ENCODE measurements around the gene LRAT. TPM values are rescaled to one million over a fixed set of nuclear protein-coding genes. Genes with fewer than 3 reads are reported as not detected.

The LRAT gene
- total RNA-seq (not detected), polyA plus RNA-seq (not detected)

DNA sequence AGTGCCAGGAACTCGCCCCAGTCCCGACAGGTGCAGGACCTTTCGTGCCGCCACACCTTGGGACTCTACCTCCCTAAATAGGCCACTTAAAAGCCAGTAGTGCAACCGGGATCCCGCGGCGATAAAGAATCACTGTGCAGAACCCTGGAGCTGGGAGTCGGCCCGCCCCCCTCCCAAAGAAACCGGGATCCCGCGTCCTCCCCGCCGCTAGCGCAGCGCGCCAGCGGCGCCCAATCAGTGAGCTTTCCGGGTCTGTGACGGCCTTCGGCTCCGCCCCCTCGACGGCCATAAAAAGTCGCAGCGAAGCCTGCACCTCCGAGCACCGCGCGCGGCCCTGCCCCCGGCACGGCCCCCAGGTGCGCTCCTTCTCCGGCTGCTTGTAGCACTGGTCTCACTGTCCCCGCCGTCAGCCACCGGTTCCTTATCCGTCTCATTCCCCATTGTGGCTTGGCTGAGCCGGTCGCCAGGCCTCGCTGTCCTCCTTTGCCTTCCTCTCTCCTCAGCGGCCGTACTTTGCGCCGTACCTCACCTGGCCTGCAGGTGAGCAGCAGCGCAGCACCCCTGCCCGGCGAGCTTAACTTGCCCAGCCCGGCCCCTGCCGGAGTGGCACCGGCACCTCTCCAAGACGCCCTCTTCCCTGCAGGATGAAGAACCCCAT is at the start of gene LRAT:
Gene LRAT (plus strand): TSS at position 318 of the 658 bp plus-strand sequence. CDS start 327 bp downstream, at position 645.
- Mint-ChIP-seq H3K4me1 (peaks cover 6 to 34% (median 12%) of the 10 kb centered on the region in 4 donors), H3K4me3 (peak within 1 kb of the TSS; percentile 79 to 91 (median 86)), H3K27me3 (peaks cover 37 to 46% of the 10 kb centered on the region in 2 donors), H3K36me3 (no peaks in the 10 kb centered on the region), H3K9me3 (peaks cover 0 to 3% (median 0%) of the 10 kb centered on the region in 8 donors), H3K27ac (peak within 1 kb of the TSS in 2 of 7 donors; percentile 12 to 63)
- ChIA-PET CTCF (ENCODE audit: partially characterized antibody) (interaction anchor here (0.7 kb wide), 1 partner anchor 9 kb away, joined by 3 read pairs; no protein-coding TSS in a partner anchor), POLR2A (ENCODE audit: partially characterized antibody) (no interaction called here)
- Histone ChIP-seq H3K9me3 (ENCODE audit: control insufficient read depth in 1 of 2, low read length in 2 of 2) (no peaks in the 10 kb centered on the region), H3K4me1 (ENCODE audit: insufficient read depth, low read length) (peaks cover 18% of the 10 kb centered on the region), H3K36me3 (ENCODE audit: insufficient read depth, low read length) (no peaks in the 10 kb centered on the region), H3K4me3 (ENCODE audit: low read length in 2 of 2) (peak within 1 kb of the TSS; percentile 26 to 54), H3K27ac (ENCODE audit: low read depth, low read length) (no peak within 1 kb of the TSS), H3K27me3 (ENCODE audit: insufficient read depth, low read length) (peaks cover 13% of the 10 kb centered on the region)
- intact Hi-C loops (cut with micrococcal nuclease): no loop called here
- peak in 4 of 5 donors; percentile 9 to 18 (median 14) for DNase-seq

DNA sequence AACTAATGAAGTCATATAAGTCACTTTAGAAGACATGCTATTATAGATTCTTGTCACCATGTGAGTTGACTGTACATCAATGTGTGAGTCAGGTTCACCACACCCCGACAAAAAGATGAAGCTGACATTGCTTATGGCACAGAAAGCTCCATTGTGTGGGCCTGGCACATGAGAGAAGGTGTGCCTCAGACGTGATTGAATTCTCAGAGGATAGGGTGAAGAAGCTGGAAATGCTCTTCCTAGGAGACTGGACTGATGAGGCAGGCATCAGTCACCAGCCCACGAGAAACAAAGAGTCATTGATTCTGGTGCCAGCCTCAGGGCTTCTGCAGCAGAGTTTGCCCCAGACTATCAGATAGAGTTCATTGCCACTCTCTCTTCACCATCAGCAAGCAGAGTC is 35.9 kb upstream of the LRAT start:
- Mint-ChIP-seq H3K9me3 (peaks cover 0 to 7% (median 0%) of the 10 kb centered on the region in 8 donors), H3K4me1 (no peaks in the 10 kb centered on the region), H3K4me3 (no peak overlapping the region), H3K27ac (no peak overlapping the region), H3K27me3 (peaks cover 2 to 4% of the 10 kb centered on the region in 2 donors), H3K36me3 (no peaks in the 10 kb centered on the region)
- H3K4me1 ChIP-seq (ENCODE audit: insufficient read depth, low read length): no peaks in the 10 kb centered on the region
- POLR2A ChIA-PET (ENCODE audit: partially characterized antibody): no interaction called here
- intact Hi-C loops (cut with micrococcal nuclease): no loop called here
- H3K36me3 ChIP-seq (ENCODE audit: insufficient read depth, low read length): no peaks in the 10 kb centered on the region
- no peak for DNase-seq
- CTCF ChIA-PET (ENCODE audit: partially characterized antibody): no interaction called here
- H3K9me3 ChIP-seq (ENCODE audit: control insufficient read depth in 1 of 2, low read length in 2 of 2): no peaks in the 10 kb centered on the region
- no peaks in the 10 kb centered on the region for H3K27me3 ChIP-seq (ENCODE audit: insufficient read depth, low read length)
- no peak overlapping the region for H3K4me3 ChIP-seq (ENCODE audit: low read length in 2 of 2)
- no peak overlapping the region for H3K27ac ChIP-seq (ENCODE audit: low read depth, low read length)

DNA sequence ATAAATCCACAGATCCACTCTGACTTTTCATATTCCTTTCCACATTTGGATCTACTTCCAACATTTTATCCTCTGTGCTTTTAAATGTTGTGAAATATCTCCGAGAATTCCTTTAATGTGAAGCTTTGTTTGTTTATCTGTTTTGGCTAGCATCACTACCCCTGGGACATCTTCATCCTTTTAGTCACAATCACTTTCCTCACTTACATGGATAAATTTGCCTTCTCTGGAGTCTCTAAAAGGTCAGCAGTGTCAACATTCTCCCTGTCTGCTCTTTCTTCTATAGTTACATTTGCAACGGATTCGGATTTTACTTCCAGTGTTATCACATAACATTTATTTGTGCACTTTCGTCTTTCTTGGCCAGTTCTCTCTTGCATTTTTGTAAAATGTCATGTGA is 34.2 kb upstream of the LRAT start:
- CTCF ChIA-PET (ENCODE audit: partially characterized antibody): no interaction called here
- no peak for DNase-seq
- peaks cover 0 to 3% (median 0%) of the 10 kb centered on the region in 8 donors for H3K9me3 Mint-ChIP-seq
- no peaks in the 10 kb centered on the region for H3K4me1 Mint-ChIP-seq
- Histone ChIP-seq H3K36me3 (ENCODE audit: insufficient read depth, low read length) (no peaks in the 10 kb centered on the region), H3K9me3 (ENCODE audit: control insufficient read depth in 1 of 2, low read length in 2 of 2) (no peaks in the 10 kb centered on the region), H3K27ac (ENCODE audit: low read depth, low read length) (no peak overlapping the region), H3K27me3 (ENCODE audit: insufficient read depth, low read length) (no peaks in the 10 kb centered on the region), H3K4me1 (ENCODE audit: insufficient read depth, low read length) (no peaks in the 10 kb centered on the region), H3K4me3 (ENCODE audit: low read length in 2 of 2) (no peak overlapping the region)
- no peak overlapping the region for H3K27ac Mint-ChIP-seq
- intact Hi-C loops (cut with micrococcal nuclease): no loop called here
- H3K36me3 Mint-ChIP-seq: no peaks in the 10 kb centered on the region
- peaks cover 0 to 4% of the 10 kb centered on the region in 2 donors for H3K27me3 Mint-ChIP-seq
- no peak overlapping the region for H3K4me3 Mint-ChIP-seq
- POLR2A ChIA-PET (ENCODE audit: partially characterized antibody): no interaction called here

DNA sequence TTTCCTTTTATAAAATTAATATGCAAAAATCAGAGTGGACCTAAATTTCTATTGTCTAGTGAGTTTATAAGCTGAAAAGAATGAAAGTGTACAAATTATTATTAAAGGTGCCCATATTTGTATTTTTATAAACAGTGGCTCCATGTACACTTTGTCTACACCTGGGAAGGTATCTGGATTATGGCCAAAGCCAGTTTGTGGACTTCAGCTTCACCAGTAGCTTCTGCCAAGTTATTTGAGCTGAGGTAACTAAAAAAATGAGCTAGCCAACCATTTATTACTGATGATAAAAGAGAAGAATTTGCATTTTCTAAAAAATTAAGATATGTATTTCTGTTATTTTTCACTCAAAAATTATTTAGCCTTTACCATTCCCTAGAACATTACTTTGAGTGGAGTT is 32.3 kb upstream of the LRAT start:
- Mint-ChIP-seq H3K36me3 (no peaks in the 10 kb centered on the region), H3K4me3 (no peak overlapping the region), H3K4me1 (no peaks in the 10 kb centered on the region), H3K27me3 (peaks cover 0 to 4% of the 10 kb centered on the region in 2 donors), H3K9me3 (peaks cover 0 to 3% (median 0%) of the 10 kb centered on the region in 8 donors), H3K27ac (no peak overlapping the region)
- H3K36me3 ChIP-seq (ENCODE audit: insufficient read depth, low read length): no peaks in the 10 kb centered on the region
- POLR2A ChIA-PET (ENCODE audit: partially characterized antibody): no interaction called here
- CTCF ChIA-PET (ENCODE audit: partially characterized antibody): no interaction called here
- no peaks in the 10 kb centered on the region for H3K9me3 ChIP-seq (ENCODE audit: control insufficient read depth in 1 of 2, low read length in 2 of 2)
- H3K27me3 ChIP-seq (ENCODE audit: insufficient read depth, low read length): no peaks in the 10 kb centered on the region
- H3K4me1 ChIP-seq (ENCODE audit: insufficient read depth, low read length): no peaks in the 10 kb centered on the region
- DNase-seq: no peak
- H3K27ac ChIP-seq (ENCODE audit: low read depth, low read length): no peak overlapping the region
- H3K4me3 ChIP-seq (ENCODE audit: low read length in 2 of 2): no peak overlapping the region
- intact Hi-C loops (cut with micrococcal nuclease): no loop called here

DNA sequence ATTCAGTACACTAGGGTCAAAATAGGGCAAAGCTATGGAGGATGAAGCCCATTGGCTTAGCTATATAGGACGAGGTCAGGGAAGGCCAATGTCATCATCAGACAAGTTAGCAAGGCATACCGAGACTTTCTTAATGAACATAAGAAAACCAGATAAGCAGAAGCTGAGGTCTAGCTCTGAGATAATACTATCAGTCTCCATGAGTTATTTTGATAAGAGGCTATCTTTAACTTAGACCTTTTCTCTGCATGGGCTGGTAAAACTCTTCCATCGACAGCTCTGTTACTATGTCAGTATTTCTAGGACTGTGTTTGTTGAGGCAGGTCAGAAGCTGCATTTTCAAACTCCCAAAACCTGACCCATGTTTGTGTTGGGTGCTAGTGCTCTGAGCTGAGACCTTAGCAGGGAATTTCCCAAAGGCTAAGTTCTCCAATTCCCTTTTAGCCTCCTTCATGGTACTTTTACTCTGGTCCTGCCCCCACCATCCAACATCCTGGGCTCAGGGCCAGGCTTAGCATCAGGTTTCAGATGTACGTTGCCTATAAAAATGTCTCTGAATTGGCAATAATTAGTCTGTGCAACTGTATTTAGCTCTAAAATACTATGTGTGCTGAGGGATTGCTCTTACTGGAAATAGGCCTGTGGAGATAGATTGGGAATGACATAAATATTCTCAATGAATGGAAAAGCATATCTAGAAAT is 29.3 kb upstream of the LRAT start:
- Histone ChIP-seq H3K4me1 (ENCODE audit: insufficient read depth, low read length) (no peaks in the 10 kb centered on the region), H3K4me3 (ENCODE audit: low read length in 2 of 2) (no peak overlapping the region), H3K9me3 (ENCODE audit: control insufficient read depth in 1 of 2, low read length in 2 of 2) (no peaks in the 10 kb centered on the region), H3K36me3 (ENCODE audit: insufficient read depth, low read length) (no peaks in the 10 kb centered on the region), H3K27me3 (ENCODE audit: insufficient read depth, low read length) (no peaks in the 10 kb centered on the region), H3K27ac (ENCODE audit: low read depth, low read length) (no peak overlapping the region)
- Mint-ChIP-seq H3K4me3 (no peak overlapping the region), H3K27me3 (no peaks in the 10 kb centered on the region), H3K36me3 (no peaks in the 10 kb centered on the region), H3K9me3 (peaks cover 0 to 4% (median 0%) of the 10 kb centered on the region in 8 donors), H3K4me1 (no peaks in the 10 kb centered on the region), H3K27ac (no peak overlapping the region)
- ChIA-PET CTCF (ENCODE audit: partially characterized antibody) (interaction anchor here (0.5 to 1.4 kb wide), 2 partner anchors 27 to 121 kb away, joined by 3 read pairs; no protein-coding TSS in a partner anchor), POLR2A (ENCODE audit: partially characterized antibody) (no interaction called here)
- DNase-seq: no peak
- intact Hi-C loops (cut with micrococcal nuclease): no loop called here

DNA sequence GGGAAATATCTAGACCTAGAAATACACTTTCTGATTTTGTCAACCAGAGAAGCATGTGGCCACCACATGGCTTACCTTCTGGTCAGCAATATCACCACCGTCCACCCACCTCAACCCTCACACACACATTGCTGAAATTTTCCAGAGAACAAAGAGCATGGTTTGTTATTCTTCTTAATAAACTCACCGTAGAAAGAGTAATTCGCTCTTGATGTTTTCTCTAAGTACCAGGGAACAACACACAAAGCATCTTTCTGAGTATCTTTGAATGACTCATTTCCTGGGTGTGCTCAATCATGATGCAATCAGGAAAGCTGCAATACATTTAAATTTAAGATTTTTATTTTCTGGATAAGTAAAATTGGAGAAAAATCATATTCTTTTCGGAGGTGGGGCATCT is 24.7 kb upstream of the LRAT start:
- H3K36me3 Mint-ChIP-seq: no peaks in the 10 kb centered on the region
- no peak for DNase-seq
- Histone ChIP-seq H3K27ac (ENCODE audit: low read depth, low read length) (no peak overlapping the region), H3K4me1 (ENCODE audit: insufficient read depth, low read length) (no peaks in the 10 kb centered on the region), H3K36me3 (ENCODE audit: insufficient read depth, low read length) (no peaks in the 10 kb centered on the region), H3K4me3 (ENCODE audit: low read length in 2 of 2) (no peak overlapping the region), H3K9me3 (ENCODE audit: control insufficient read depth in 1 of 2, low read length in 2 of 2) (no peaks in the 10 kb centered on the region), H3K27me3 (ENCODE audit: insufficient read depth, low read length) (no peaks in the 10 kb centered on the region)
- H3K27me3 Mint-ChIP-seq: no peaks in the 10 kb centered on the region
- intact Hi-C loops (cut with micrococcal nuclease): no loop called here
- ChIA-PET POLR2A (ENCODE audit: partially characterized antibody) (no interaction called here), CTCF (ENCODE audit: partially characterized antibody) (no interaction called here)
- peaks cover 0 to 1% (median 0%) of the 10 kb centered on the region in 8 donors for H3K9me3 Mint-ChIP-seq
- no peak overlapping the region for H3K4me3 Mint-ChIP-seq
- H3K27ac Mint-ChIP-seq: no peak overlapping the region
- no peaks in the 10 kb centered on the region for H3K4me1 Mint-ChIP-seq

DNA sequence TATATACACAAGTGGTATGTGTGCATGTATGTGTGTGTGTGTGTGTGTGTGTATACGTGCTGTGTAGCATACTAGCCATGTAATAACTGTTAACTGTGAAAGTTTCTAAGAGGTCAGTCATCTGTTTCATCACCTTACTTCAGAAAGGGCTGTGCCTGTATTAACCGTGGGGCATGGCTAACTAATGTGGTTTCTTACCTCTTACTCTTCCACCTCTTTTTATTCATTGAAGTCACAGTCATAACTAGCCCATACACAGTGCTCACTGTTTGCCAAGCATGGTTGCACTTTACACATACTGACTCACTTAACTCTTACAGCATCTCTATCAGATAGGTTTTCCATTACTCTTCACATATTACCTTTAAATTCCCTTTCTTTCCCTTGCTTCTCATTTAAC is 23.7 kb upstream of the LRAT start:
- CTCF ChIA-PET (ENCODE audit: partially characterized antibody): no interaction called here

More for the DNA sequence above, 23.7 kb upstream of the LRAT start:
- no peaks in the 10 kb centered on the region for H3K4me1 ChIP-seq (ENCODE audit: insufficient read depth, low read length)
- H3K27ac Mint-ChIP-seq: no peak overlapping the region
- DNase-seq: no peak
- no peak overlapping the region for H3K27ac ChIP-seq (ENCODE audit: low read depth, low read length)
- H3K9me3 ChIP-seq (ENCODE audit: control insufficient read depth in 1 of 2, low read length in 2 of 2): no peaks in the 10 kb centered on the region
- no peak overlapping the region for H3K4me3 ChIP-seq (ENCODE audit: low read length in 2 of 2)
- H3K27me3 ChIP-seq (ENCODE audit: insufficient read depth, low read length): no peaks in the 10 kb centered on the region
- H3K36me3 Mint-ChIP-seq: no peaks in the 10 kb centered on the region
- H3K4me3 Mint-ChIP-seq: no peak overlapping the region
- intact Hi-C loops (cut with micrococcal nuclease): no loop called here
- H3K9me3 Mint-ChIP-seq: peaks cover 0 to 1% (median 0%) of the 10 kb centered on the region in 8 donors
- H3K4me1 Mint-ChIP-seq: no peaks in the 10 kb centered on the region
- no peaks in the 10 kb centered on the region for H3K36me3 ChIP-seq (ENCODE audit: insufficient read depth, low read length)
- H3K27me3 Mint-ChIP-seq: peaks cover 2 to 3% of the 10 kb centered on the region in 2 donors
- POLR2A ChIA-PET (ENCODE audit: partially characterized antibody): no interaction called here

All from CD4-positive, alpha-beta memory T cell (primary cell).